ENCODE measurements around the gene RNF220.

Gene RNF220

GRCh38 chr1:44405031-44405797 lies at the start of gene RNF220:
TSS of gene RNF220 (plus strand) at chr1:44405255.
- DNase-seq: no peak

- DNase-seq: no peak
Observed at GRCh38 chr1:44355582-44356305, 49.3 kb upstream of the RNF220 start.

GRCh38 chr1:44357710-44358109 lies 47.3 kb upstream of the RNF220 start:
- DNase-seq: no peak

GRCh38 chr1:44359234-44359935 lies 45.7 kb upstream of the RNF220 start:
- no peak for DNase-seq

GRCh38 chr1:44361478-44361877 lies 43.6 kb upstream of the RNF220 start:
- DNase-seq: no peak

- no peak for DNase-seq
Observed at GRCh38 chr1:44366371-44366975, 38.6 kb upstream of the RNF220 start.

GRCh38 chr1:44367944-44368343 lies 37.1 kb upstream of the RNF220 start:
- no peak for DNase-seq

- DNase-seq: no peak
Observed at GRCh38 chr1:44368471-44369151, 36.4 kb upstream of the RNF220 start.

- no peak for DNase-seq
Observed at GRCh38 chr1:44371206-44371605, 33.8 kb upstream of the RNF220 start.

GRCh38 chr1:44375547-44375946 lies 29.5 kb upstream of the RNF220 start:
- no peak for DNase-seq

- DNase-seq: peak in 1 of 4 experiments; percentile 12
Observed at GRCh38 chr1:44377925-44378784, 26.9 kb upstream of the RNF220 start.

GRCh38 chr1:44380666-44381177 lies 24.3 kb upstream of the RNF220 start:
- no peak for DNase-seq

GRCh38 chr1:44388551-44388950 lies 16.5 kb upstream of the RNF220 start:
- no peak for DNase-seq

GRCh38 chr1:44389437-44389836 lies 15.6 kb upstream of the RNF220 start:
- no peak for DNase-seq

GRCh38 chr1:44390277-44390676 lies 14.8 kb upstream of the RNF220 start:
- DNase-seq: no peak

- DNase-seq: no peak
Observed at GRCh38 chr1:44401256-44402228, 3.5 kb upstream of the RNF220 start.

GRCh38 chr1:44405798-44406736 lies 1.0 kb downstream of the RNF220 start:
- DNase-seq: no peak

- no peak for DNase-seq
Observed at GRCh38 chr1:44406737-44407429, 1.8 kb downstream of the RNF220 start.
